ENCODE results near the gene ANKS1A. TPM values are rescaled to one million over a fixed set of nuclear protein-coding genes. Genes with fewer than 3 reads are reported as not detected.

ANKS1A gene
- total and polyA plus RNA-seq, 12 donors: 7.1 to 36.3 (median 29.9) TPM

DNA sequence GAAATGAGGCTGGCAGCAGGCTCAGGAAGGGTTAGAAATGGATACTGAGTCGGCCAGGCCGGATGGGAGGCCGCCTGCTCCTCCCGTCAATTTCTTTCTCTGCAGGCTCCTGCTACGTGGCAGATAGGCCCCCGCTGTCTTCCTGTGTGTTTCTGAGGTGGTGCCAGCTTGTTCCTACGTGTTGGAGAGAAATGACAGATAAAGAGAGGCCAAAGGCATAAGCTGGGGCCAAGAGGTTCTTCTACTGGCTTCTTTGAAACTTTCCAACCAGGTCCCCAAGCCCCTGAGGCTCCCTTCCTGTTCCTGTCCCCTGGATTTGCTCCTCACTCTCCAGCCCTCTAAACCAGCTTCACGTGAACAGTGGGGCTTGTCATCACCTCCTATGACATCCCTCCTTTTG, 175.2 kb downstream of the ANKS1A start:
- Histone ChIP-seq H3K9me3 (no peaks in the 10 kb centered on the region), H3K4me3 (no peak overlapping the region), H3K36me3 (peaks cover 0 to 88% (median 45%) of the 10 kb centered on the region in 9 donors), H3K27me3 (no peaks in the 10 kb centered on the region), H3K4me1 (peaks cover 18 to 62% (median 44%) of the 10 kb centered on the region in 9 donors), H3K27ac (peak overlapping the region; percentile 6 to 80 (median 66))
- intact Hi-C loops (cut with DNase I): loop anchor here in 2 of 10 donors (10.0 kb wide), 2 partner anchors 69 to 71 kb away; no protein-coding TSS in a partner anchor
- TF ChIP-seq, protein P1, sequence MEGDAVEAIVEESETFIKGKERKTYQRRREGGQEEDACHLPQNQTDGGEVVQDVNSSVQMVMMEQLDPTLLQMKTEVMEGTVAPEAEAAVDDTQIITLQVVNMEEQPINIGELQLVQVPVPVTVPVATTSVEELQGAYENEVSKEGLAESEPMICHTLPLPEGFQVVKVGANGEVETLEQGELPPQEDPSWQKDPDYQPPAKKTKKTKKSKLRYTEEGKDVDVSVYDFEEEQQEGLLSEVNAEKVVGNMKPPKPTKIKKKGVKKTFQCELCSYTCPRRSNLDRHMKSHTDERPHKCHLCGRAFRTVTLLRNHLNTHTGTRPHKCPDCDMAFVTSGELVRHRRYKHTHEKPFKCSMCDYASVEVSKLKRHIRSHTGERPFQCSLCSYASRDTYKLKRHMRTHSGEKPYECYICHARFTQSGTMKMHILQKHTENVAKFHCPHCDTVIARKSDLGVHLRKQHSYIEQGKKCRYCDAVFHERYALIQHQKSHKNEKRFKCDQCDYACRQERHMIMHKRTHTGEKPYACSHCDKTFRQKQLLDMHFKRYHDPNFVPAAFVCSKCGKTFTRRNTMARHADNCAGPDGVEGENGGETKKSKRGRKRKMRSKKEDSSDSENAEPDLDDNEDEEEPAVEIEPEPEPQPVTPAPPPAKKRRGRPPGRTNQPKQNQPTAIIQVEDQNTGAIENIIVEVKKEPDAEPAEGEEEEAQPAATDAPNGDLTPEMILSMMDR (IDR thresholded peaks at IDR 0.05): no peak
- peak; percentile 17 to 66 (median 60) for ATAC-seq
- WGBS, 2 donors: 22 to 25% methylated on average over 8 of the region's 8 CpGs
- DNase-seq: peak in 1 of 2 donors; percentile 49

DNA sequence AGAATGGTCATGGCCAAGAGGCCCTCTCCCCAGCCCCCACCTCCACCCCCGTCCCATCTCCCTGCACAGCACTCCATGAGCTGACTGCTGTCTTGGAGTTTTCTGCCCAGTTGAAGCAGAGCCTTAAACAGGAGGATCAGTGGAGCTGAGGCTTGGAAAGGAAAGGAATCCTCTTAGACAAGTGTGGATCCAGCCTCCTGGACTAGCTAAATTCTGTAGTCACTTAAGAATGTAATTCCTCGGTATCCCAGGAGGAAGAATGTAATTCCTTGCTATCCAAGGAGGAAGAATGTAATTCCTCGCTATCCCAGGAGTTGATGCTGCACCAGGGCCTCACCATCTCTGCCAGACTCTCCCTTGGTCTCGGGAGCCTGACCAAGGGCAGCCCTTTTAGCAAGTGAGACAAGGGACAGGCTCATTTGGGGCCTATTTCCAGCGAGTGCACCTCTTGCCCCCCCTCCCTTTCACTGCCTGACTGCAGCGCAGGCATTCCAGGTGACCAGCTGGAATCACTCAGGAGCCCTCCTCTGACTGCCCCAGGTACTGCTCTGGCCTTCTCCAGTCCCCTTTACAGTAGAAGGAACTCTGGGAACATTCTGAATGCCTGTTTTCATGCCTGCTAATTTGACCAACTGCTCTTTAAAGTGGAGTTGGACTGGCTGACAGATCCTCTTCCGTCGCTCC, 175.8 kb downstream of the ANKS1A start:
- ATAC-seq (peak in 5 of 8 donors; percentile 3 to 44 (median 35)), DNase-seq (no peak)
- Histone ChIP-seq H3K27ac (peak overlapping the region; percentile 6 to 80 (median 66)), H3K27me3 (no peaks in the 10 kb centered on the region), H3K9me3 (no peaks in the 10 kb centered on the region), H3K36me3 (peaks cover 0 to 87% (median 39%) of the 10 kb centered on the region in 9 donors), H3K4me3 (no peak overlapping the region), H3K4me1 (peaks cover 18 to 56% (median 39%) of the 10 kb centered on the region in 9 donors)
- TF ChIP-seq, protein P1 (IDR thresholded peaks at IDR 0.05): peak in 3 of 9 donors; percentile 11 to 22 (median 18)
- intact Hi-C loops (cut with DNase I): loop anchor here in 2 of 10 donors (10.0 kb wide), 2 partner anchors 70 kb away; no protein-coding TSS in a partner anchor
- WGBS, 2 donors: 60 to 61% methylated on average over 8 of the region's 8 CpGs

DNA sequence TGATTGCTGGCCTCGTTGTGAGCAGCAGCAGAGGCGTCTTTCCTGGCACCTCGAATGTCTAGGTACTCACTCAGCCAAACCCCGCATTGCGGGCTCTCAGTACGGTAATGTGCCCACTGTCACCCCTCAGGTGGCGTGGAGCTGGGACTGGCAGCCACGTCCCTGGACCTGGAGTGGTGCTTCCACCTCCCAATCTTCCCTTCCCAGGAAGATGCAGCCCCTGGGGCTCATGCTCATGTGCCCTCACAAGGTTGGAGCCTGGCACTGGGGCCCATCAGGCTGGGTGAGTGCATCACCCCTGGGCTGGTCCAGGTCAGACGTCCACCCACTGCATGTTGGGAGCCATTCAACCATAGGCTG, 176.4 kb downstream of the ANKS1A start:
- peak in 1 of 8 donors; percentile 6 for ATAC-seq
- DNase-seq: no peak
- Histone ChIP-seq H3K9me3 (no peaks in the 10 kb centered on the region), H3K27ac (peak overlapping the region in 8 of 10 donors; percentile 6 to 80 (median 72)), H3K4me3 (no peak overlapping the region), H3K27me3 (no peaks in the 10 kb centered on the region), H3K4me1 (peaks cover 18 to 50% (median 35%) of the 10 kb centered on the region in 9 donors), H3K36me3 (peaks cover 0 to 86% (median 33%) of the 10 kb centered on the region in 9 donors)
- TF ChIP-seq, protein P1 (IDR thresholded peaks at IDR 0.05): no peak
- intact Hi-C loops (cut with DNase I): loop anchor here in 2 of 10 donors (10.0 kb wide), 2 partner anchors 69 to 71 kb away; no protein-coding TSS in a partner anchor
- 66 to 76% methylated on average over 9 of the region's 9 CpGs for WGBS, 2 donors

DNA sequence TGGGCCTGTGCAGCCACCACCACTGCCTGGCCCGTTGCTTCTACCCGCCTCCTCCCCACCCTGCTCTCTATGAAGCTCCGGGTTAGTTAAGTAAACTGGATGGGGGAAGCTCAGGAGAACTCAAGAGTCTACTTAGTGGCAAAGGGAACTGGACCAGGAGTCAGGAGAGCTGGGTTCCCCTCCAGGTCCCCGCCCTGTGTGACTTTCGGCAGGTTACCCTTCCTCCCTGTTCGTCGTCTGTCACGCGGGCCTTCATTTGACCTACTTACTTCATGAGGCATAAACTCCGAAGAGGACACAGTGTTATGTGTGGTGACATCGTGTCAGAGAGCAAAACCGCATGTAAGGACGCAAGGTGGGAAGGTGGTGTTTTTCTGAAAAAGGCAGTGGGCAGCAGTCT, 176.8 kb downstream of the ANKS1A start:
- H3K27me3 ChIP-seq: no peaks in the 10 kb centered on the region
- TF ChIP-seq, protein P1 (IDR thresholded peaks at IDR 0.05): no peak
- 84 to 86% methylated on average over 13 of the region's 13 CpGs for WGBS, 2 donors
- no peaks in the 10 kb centered on the region for H3K9me3 ChIP-seq
- no peak for DNase-seq
- peaks cover 18 to 46% (median 32%) of the 10 kb centered on the region in 9 donors for H3K4me1 ChIP-seq
- no peak overlapping the region for H3K4me3 ChIP-seq
- peak overlapping the region in 4 of 10 donors; percentile 71 to 80 (median 74) for H3K27ac ChIP-seq
- no peak for ATAC-seq
- H3K36me3 ChIP-seq: peaks cover 0 to 86% (median 29%) of the 10 kb centered on the region in 9 donors
- intact Hi-C loops (cut with DNase I): loop anchor here in 2 of 10 donors (10.0 kb wide), 2 partner anchors 69 to 71 kb away; no protein-coding TSS in a partner anchor
